Neuron (in vitro differentiated cells): Measurements from ENCODE around the gene SETD2.
"Not testable (repeated sequence)": the region's sequence is repeated elsewhere in the genome, so short reads cannot be mapped to it uniquely, and the experiment has no call there.

Experiments
- H2AFZ ChIP-seq: one replicate; pipeline ENCODE4 v1.6.1; 2013; ENCODE audit warnings: low read depth, mild to moderate bottlenecking, inconsistent platforms, low read length, moderate library complexity
- H3K27me3 ChIP-seq: one replicate; pipeline ENCODE4 v1.6.1; 2013; ENCODE audit warnings: low read length; ENCODE audit not compliant: insufficient read depth
- H3K36me3 ChIP-seq: one replicate; pipeline ENCODE4 v1.6.1; 2013; ENCODE audit warnings: low read length; ENCODE audit not compliant: insufficient read depth
- H3K4me1 ChIP-seq: one replicate; pipeline ENCODE4 v1.6.1; 2013; ENCODE audit warnings: low read length; ENCODE audit not compliant: insufficient read depth
- H3K4me3 ChIP-seq: 2 replicates; pipeline ENCODE4 v1.5.1; 2013; ENCODE audit warnings: mild to moderate bottlenecking, low read length, moderate library complexity
- H3K9me3 ChIP-seq: one replicate; pipeline ENCODE4 v1.6.1; 2013; ENCODE audit warnings: low read length

SETD2 gene

DNA sequence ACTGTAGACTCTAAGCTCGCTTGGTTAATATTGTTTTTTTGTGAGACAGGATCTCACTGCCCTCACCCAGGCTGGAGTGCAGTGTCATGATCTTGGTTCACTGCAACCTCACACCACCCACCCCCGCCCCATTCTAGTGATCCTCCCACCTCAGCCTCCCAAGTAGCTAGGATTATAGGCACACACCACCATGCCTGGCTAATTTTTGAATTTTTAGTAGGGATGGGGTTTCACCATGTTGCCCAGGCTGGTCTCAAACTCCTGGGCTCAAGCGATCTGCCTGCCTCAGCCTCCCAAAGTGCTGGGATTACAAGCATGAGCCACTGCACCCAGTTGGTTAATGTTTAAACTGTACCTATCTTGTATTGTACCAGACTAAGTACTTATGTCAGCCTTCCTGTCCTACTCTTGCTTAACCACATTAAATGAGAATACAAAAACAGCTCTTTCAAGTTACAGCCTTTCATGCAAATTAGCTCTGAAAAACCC lies 22.9 kb downstream of the SETD2 start:
- not testable (repeated sequence) for H3K9me3 ChIP-seq, H3K36me3 ChIP-seq, H2AFZ ChIP-seq, H3K4me1 ChIP-seq, H3K4me3 ChIP-seq, H3K27me3 ChIP-seq

DNA sequence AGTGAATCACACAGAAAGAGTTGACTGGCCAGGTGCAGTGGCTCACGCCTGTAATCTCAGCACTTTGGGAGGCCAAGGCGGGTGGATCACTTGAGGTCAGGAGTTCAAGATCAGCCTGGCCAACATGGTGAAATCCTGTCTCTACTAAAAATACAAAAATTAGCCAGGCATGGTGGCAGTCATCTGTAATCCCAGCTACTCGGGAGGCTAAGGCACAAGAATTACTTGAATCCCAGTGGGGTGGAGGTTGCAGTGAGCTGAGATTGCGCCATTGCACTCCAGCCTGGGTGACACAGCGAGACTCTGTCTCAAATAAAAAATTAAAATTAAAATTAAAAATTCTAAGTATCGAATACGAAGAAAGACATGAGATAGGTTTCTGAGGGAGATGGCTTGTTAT lies 23.4 kb downstream of the SETD2 start:
- not testable (repeated sequence) for H3K36me3 ChIP-seq, H3K9me3 ChIP-seq, H2AFZ ChIP-seq, H3K27me3 ChIP-seq, H3K4me1 ChIP-seq, H3K4me3 ChIP-seq

DNA sequence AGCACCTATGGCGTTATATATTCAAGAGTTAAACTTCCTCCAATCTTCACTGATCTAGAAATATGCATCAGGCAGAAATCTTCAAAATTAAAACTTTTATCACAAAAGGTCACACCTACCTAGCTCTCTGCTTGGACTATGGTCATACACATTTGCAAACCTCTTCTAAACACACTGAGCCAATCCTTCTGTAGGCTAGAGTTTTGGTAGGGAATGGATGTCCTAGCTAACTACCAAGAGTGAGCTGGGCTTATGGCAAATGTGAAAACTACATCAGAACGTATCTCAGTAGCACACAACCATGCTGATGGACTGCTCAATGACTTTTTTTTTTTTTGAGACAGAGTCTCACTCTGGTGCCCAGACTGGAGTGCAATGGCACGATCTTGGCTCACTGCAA lies 29.6 kb downstream of the SETD2 start:
- Histone ChIP-seq H3K4me3 (no peak overlapping the region), H2AFZ (no peak overlapping the region), H3K27me3 (no peaks in the 10 kb centered on the region), H3K36me3 (no peaks in the 10 kb centered on the region), H3K4me1 (no peaks in the 10 kb centered on the region), H3K9me3 (no peaks in the 10 kb centered on the region)

DNA sequence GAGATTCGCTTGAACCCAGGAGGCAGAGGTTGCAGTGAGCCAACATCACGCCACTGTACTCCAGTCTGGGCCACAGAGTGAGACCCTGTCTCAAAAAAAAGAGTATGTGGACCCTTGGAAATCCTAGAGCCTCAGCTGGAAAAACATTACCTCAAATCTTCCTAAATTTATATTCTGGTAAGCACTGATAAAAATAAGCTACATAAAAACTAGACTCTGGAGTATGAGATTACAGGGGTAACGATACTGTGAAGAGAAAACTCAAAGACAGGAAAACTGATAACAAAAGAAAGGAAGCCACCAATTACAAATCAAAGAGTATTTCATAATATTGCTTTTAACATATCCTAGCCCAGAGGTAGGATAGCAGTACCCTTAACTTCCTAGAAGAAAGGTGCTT lies 30.3 kb downstream of the SETD2 start:
- Histone ChIP-seq H3K4me1 (no peaks in the 10 kb centered on the region), H3K36me3 (no peaks in the 10 kb centered on the region), H3K4me3 (no peak overlapping the region), H2AFZ (no peak overlapping the region), H3K27me3 (no peaks in the 10 kb centered on the region), H3K9me3 (no peaks in the 10 kb centered on the region)

DNA sequence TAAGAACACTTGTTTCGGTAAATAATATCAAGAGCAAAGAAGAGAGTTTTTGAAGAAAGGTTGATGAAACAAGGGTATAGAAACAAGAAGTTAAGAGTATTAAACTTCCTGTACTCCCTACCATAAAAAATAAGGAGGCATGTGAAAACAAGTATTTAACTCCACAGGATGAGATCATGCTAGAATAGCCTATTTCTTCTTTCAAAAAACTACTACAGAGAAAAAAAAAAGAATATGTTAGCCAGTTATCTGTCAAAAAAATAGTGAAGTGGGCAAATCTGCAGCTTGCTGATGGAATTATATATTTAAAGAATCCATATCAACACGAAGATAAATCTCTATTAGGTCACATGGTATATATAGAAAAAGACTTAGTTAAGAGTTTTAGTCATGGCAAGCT lies 33.4 kb downstream of the SETD2 start:
- no peaks in the 10 kb centered on the region for H3K9me3 ChIP-seq

DNA sequence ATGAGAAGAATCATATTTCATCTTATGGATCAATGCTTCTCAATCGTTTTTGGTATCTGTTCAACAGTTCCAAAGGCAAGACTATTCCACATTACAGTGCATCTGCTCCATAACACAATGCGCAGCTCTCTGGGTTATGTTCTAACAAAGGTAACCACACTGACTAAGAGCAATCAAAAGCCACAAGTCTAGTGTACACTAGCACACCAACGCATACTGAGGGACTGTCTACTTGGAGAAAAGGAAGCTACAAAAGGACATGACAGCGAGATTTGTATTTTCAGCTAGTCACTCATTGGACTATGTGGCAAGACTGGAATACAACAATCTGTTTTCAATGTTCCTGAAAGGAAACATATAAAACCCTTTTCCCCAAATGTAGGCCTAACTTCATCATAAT lies 35.8 kb downstream of the SETD2 start:
- H3K27me3 ChIP-seq = no peaks in the 10 kb centered on the region
- H3K4me1 ChIP-seq = no peaks in the 10 kb centered on the region
- peaks cover 6% of the 10 kb centered on the region for H3K9me3 ChIP-seq
- no peak overlapping the region for H3K4me3 ChIP-seq
- H3K36me3 ChIP-seq = peaks cover 18% of the 10 kb centered on the region
- no peak overlapping the region for H2AFZ ChIP-seq

More for the DNA sequence above, 33.4 kb downstream of the SETD2 start:
- Histone ChIP-seq H2AFZ (no peak overlapping the region), H3K36me3 (peaks cover 3% of the 10 kb centered on the region), H3K27me3 (no peaks in the 10 kb centered on the region), H3K4me3 (no peak overlapping the region), H3K4me1 (no peaks in the 10 kb centered on the region)

- no peak overlapping the region for H2AFZ ChIP-seq
- H3K9me3 ChIP-seq = peaks cover 13% of the 10 kb centered on the region
- peaks cover 57% of the 10 kb centered on the region for H3K36me3 ChIP-seq
- no peaks in the 10 kb centered on the region for H3K4me1 ChIP-seq
- H3K27me3 ChIP-seq = no peaks in the 10 kb centered on the region
- H3K4me3 ChIP-seq = no peak overlapping the region
Measured at GRCh38 chr3:47123857-47124256, 40.1 kb downstream of the SETD2 start.

- H3K4me3 ChIP-seq = no peak overlapping the region
- H2AFZ ChIP-seq = no peak overlapping the region
- no peaks in the 10 kb centered on the region for H3K27me3 ChIP-seq
- H3K4me1 ChIP-seq = no peaks in the 10 kb centered on the region
- peaks cover 66% of the 10 kb centered on the region for H3K36me3 ChIP-seq
- peaks cover 13% of the 10 kb centered on the region for H3K9me3 ChIP-seq
Measured at GRCh38 chr3:47121409-47121808, 42.5 kb downstream of the SETD2 start.

DNA sequence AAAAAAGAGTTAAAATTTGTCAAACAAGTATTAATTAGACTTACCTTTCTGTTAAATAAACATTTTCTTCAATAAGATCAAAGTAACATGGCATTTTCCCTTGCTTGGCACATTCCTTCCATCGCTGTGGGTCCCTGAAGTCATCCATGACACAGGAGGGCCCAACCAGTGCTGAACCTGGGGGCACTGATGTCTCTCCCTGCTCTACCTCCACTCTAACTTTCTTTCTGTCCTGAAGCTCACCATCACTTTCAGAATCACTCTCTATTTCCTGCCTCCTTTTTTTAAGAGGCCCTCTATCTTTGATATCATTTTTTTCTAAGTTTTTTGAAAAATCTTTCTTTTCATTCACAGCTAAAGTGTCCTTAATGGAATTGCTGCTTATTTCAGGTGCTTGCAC lies 43.8 kb downstream of the SETD2 start:
- no peaks in the 10 kb centered on the region for H3K4me1 ChIP-seq
- H3K9me3 ChIP-seq = peaks cover 13% of the 10 kb centered on the region
- no peaks in the 10 kb centered on the region for H3K27me3 ChIP-seq
- H2AFZ ChIP-seq = no peak overlapping the region
- H3K36me3 ChIP-seq = peaks cover 77% of the 10 kb centered on the region
- H3K4me3 ChIP-seq = no peak overlapping the region

GRCh38 chr3:47119387-47119786 lies 44.5 kb downstream of the SETD2 start:
- not testable (repeated sequence) for H3K27me3 ChIP-seq, H2AFZ ChIP-seq, H3K4me1 ChIP-seq, H3K4me3 ChIP-seq
- Histone ChIP-seq H3K9me3 (peaks cover 13% of the 10 kb centered on the region), H3K36me3 (peaks cover 81% of the 10 kb centered on the region)

DNA sequence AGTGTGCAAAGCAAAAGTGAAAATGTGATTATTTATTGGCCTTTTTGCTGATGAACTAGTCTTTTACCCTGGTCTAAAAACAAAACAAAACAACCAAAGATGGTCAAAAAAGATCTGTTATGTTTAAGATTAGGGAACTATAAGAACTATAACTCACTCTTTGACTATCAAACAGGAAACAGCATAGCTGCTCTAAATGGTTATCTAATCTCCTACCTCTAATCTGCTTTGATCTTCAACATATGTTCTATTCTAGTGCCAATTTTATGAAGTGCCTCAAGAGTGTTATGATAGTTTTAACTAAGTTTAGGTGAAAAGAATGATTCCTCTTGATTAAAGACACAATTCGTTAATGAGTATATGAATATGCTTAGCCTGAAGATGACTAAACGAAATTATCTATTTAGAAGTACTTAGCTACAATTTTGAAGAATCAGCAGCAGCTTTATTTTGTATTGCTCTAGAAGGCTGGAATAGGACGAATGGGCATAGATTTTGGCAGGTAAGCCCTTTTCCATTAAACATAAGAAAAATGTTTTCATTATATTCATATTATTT lies 46.0 kb downstream of the SETD2 start:
- Histone ChIP-seq H3K36me3 (peaks cover 81% of the 10 kb centered on the region), H3K9me3 (peaks cover 7% of the 10 kb centered on the region), H3K4me1 (no peaks in the 10 kb centered on the region), H3K4me3 (no peak overlapping the region), H3K27me3 (no peaks in the 10 kb centered on the region), H2AFZ (no peak overlapping the region)

GRCh38 chr3:47115524-47115923 lies 48.4 kb downstream of the SETD2 start:
- H3K9me3 ChIP-seq, H3K4me3 ChIP-seq, H3K4me1 ChIP-seq, H3K27me3 ChIP-seq, H2AFZ ChIP-seq: not testable (repeated sequence)
- peaks cover 70% of the 10 kb centered on the region for H3K36me3 ChIP-seq

- H2AFZ ChIP-seq = no peak overlapping the region
- H3K27me3 ChIP-seq = no peaks in the 10 kb centered on the region
- no peaks in the 10 kb centered on the region for H3K9me3 ChIP-seq
- peaks cover 63% of the 10 kb centered on the region for H3K36me3 ChIP-seq
- no peak overlapping the region for H3K4me3 ChIP-seq
- no peaks in the 10 kb centered on the region for H3K4me1 ChIP-seq
Measured at GRCh38 chr3:47113669-47114365, 50.1 kb downstream of the SETD2 start.

DNA sequence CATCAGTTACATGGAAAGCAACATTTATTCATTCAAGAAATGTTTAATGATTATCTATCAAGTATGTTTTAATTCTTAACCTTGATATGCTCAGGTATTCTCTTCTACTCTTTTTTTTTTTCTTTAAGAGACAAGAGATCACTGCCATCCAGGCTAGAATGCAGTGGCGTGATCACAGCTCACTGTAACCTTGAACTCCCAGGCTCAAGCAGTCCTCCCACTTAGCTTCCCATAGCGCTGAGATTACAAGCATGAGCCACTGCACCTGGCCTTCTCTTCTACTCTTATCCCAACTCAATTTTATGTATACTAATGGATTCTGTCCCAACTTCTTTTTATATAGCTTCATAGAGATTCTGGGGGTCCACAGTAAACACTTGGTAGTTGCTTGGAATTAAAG lies 50.9 kb downstream of the SETD2 start:
- no peak overlapping the region for H3K4me3 ChIP-seq
- no peaks in the 10 kb centered on the region for H3K9me3 ChIP-seq
- H2AFZ ChIP-seq = no peak overlapping the region
- peaks cover 65% of the 10 kb centered on the region for H3K36me3 ChIP-seq
- no peaks in the 10 kb centered on the region for H3K4me1 ChIP-seq
- no peaks in the 10 kb centered on the region for H3K27me3 ChIP-seq
